IgD-negative memory B cell (primary cell): ENCODE results near the gene ACOT13. TPM values are rescaled to one million over a fixed set of nuclear protein-coding genes. Genes with fewer than 3 reads are reported as not detected.
"Not testable (repeated sequence)": the region's sequence is repeated elsewhere in the genome, so short reads cannot be mapped to it uniquely, and the experiment has no call there.

Experiments used
- H3K27ac Mint-ChIP-seq, 3 donors: one replicate each; pipeline ENCODE4 v1.8.0; 2020 to 2022; ENCODE audit warnings: mild to moderate bottlenecking in 3 of 3, mixed read lengths in 3 of 3, moderate library complexity in 1 of 3
- H3K27me3 Mint-ChIP-seq: one replicate; pipeline ENCODE4 v1.8.0; 2021; ENCODE audit warnings: mixed read lengths
- H3K36me3 Mint-ChIP-seq: one replicate; pipeline ENCODE4 v1.8.0; 2020; ENCODE audit warnings: mild to moderate bottlenecking, mixed read lengths
- H3K4me1 Mint-ChIP-seq, 3 donors: one replicate each; pipeline ENCODE4 v1.8.0; 2020 to 2022; ENCODE audit warnings: mixed read lengths in 3 of 3, mild to moderate bottlenecking in 1 of 3
- H3K4me3 Mint-ChIP-seq, 4 donors: one replicate each; pipeline ENCODE4 v1.8.0; 2020 to 2022; ENCODE audit warnings: mild to moderate bottlenecking in 4 of 4, mixed read lengths in 4 of 4, moderate library complexity in 3 of 4
- H3K9me3 Mint-ChIP-seq, 3 donors: one replicate each; pipeline ENCODE4 v1.8.0; 2020 to 2021; ENCODE audit warnings: mixed read lengths in 3 of 3, mild to moderate bottlenecking in 1 of 3
- polyA plus RNA-seq: library from polyadenylated mRNA; unstranded; fragments of 300-500 nt; fragmentation: Illumina TruSeq; gene quantifications from one replicate; pipeline ENCODE4 v1.2.3, GENCODE V29; 2021

The ACOT13 gene
- polyA plus RNA-seq, 1 donor from 2014 or later: 15.0 TPM

GRCh38 chr6:24668997-24669361, 2.1 kb downstream of the ACOT13 start:
- H3K27ac Mint-ChIP-seq: no peak overlapping the region
- peaks cover 0 to 6% (median 0%) of the 10 kb centered on the region in 3 donors for H3K9me3 Mint-ChIP-seq
- peaks cover 14% of the 10 kb centered on the region for H3K36me3 Mint-ChIP-seq
- no peaks in the 10 kb centered on the region for H3K27me3 Mint-ChIP-seq
- peaks cover 22 to 36% (median 29%) of the 10 kb centered on the region in 3 donors for H3K4me1 Mint-ChIP-seq
- peak overlapping the region in 3 of 4 donors; percentile 28 to 99 (median 97) for H3K4me3 Mint-ChIP-seq

GRCh38 chr6:24670492-24670891, 3.6 kb downstream of the ACOT13 start:
- peaks cover 14 to 24% (median 18%) of the 10 kb centered on the region in 3 donors for H3K4me1 Mint-ChIP-seq
- not testable (repeated sequence) for H3K27me3 Mint-ChIP-seq, H3K9me3 Mint-ChIP-seq
- peak overlapping the region in 2 of 3 donors; percentile 25 to 31 for H3K27ac Mint-ChIP-seq
- peaks cover 14% of the 10 kb centered on the region for H3K36me3 Mint-ChIP-seq
- H3K4me3 Mint-ChIP-seq: peak overlapping the region in 1 of 4 donors; percentile 27

GRCh38 chr6:24671077-24671476, 4.2 kb downstream of the ACOT13 start:
- Mint-ChIP-seq H3K4me1 (peaks cover 9 to 19% (median 13%) of the 10 kb centered on the region in 3 donors), H3K36me3 (peaks cover 14% of the 10 kb centered on the region), H3K4me3 (peak overlapping the region in 2 of 4 donors; percentile 9 to 27), H3K27ac (peak overlapping the region in 2 of 3 donors; percentile 25 to 31)
- not testable (repeated sequence) for H3K27me3 Mint-ChIP-seq, H3K9me3 Mint-ChIP-seq

- peaks cover 0 to 6% (median 0%) of the 10 kb centered on the region in 3 donors for H3K9me3 Mint-ChIP-seq
- peaks cover 13% of the 10 kb centered on the region for H3K36me3 Mint-ChIP-seq
- H3K27me3 Mint-ChIP-seq: no peaks in the 10 kb centered on the region
- peaks cover 0 to 7% (median 4%) of the 10 kb centered on the region in 3 donors for H3K4me1 Mint-ChIP-seq
- no peak overlapping the region for H3K27ac Mint-ChIP-seq
- H3K4me3 Mint-ChIP-seq: no peak overlapping the region
Observed at GRCh38 chr6:24672620-24673182, 5.8 kb downstream of the ACOT13 start.

GRCh38 chr6:24673625-24674024, 6.7 kb downstream of the ACOT13 start:
- Mint-ChIP-seq H3K4me1 (peaks cover 2 to 5% (median 4%) of the 10 kb centered on the region in 3 donors), H3K27ac (peak overlapping the region in 1 of 3 donors; percentile 64), H3K9me3 (peaks cover 0 to 6% (median 0%) of the 10 kb centered on the region in 3 donors), H3K27me3 (no peaks in the 10 kb centered on the region), H3K36me3 (peaks cover 13% of the 10 kb centered on the region), H3K4me3 (no peak overlapping the region)

- not testable (repeated sequence) for H3K4me1 Mint-ChIP-seq, H3K9me3 Mint-ChIP-seq, H3K27me3 Mint-ChIP-seq, H3K36me3 Mint-ChIP-seq, H3K4me3 Mint-ChIP-seq, H3K27ac Mint-ChIP-seq
Observed at GRCh38 chr6:24678792-24679352, 12.0 kb downstream of the ACOT13 start.

- peaks cover 2 to 5% (median 4%) of the 10 kb centered on the region in 3 donors for H3K4me1 Mint-ChIP-seq
- H3K36me3 Mint-ChIP-seq: peaks cover 5% of the 10 kb centered on the region
- no peak overlapping the region for H3K4me3 Mint-ChIP-seq
- H3K27ac Mint-ChIP-seq: no peak overlapping the region
- H3K27me3 Mint-ChIP-seq: no peaks in the 10 kb centered on the region
- no peaks in the 10 kb centered on the region for H3K9me3 Mint-ChIP-seq
Observed at GRCh38 chr6:24680582-24680981, 13.7 kb downstream of the ACOT13 start.

- no peak overlapping the region for H3K4me3 Mint-ChIP-seq
- no peak overlapping the region for H3K27ac Mint-ChIP-seq
- H3K4me1 Mint-ChIP-seq: peaks cover under 1 to 5% (median 4%) of the 10 kb centered on the region in 3 donors
- H3K9me3 Mint-ChIP-seq: no peaks in the 10 kb centered on the region
- no peaks in the 10 kb centered on the region for H3K27me3 Mint-ChIP-seq
- peaks cover 7% of the 10 kb centered on the region for H3K36me3 Mint-ChIP-seq
Observed at GRCh38 chr6:24683297-24684296, 16.7 kb downstream of the ACOT13 start.

GRCh38 chr6:24686408-24686807, 19.5 kb downstream of the ACOT13 start:
- Mint-ChIP-seq H3K27ac (no peak overlapping the region), H3K4me1 (no peaks in the 10 kb centered on the region), H3K27me3 (no peaks in the 10 kb centered on the region), H3K36me3 (peaks cover 7% of the 10 kb centered on the region), H3K4me3 (no peak overlapping the region), H3K9me3 (no peaks in the 10 kb centered on the region)

- Mint-ChIP-seq H3K9me3 (no peaks in the 10 kb centered on the region), H3K27ac (no peak overlapping the region), H3K36me3 (peaks cover 7% of the 10 kb centered on the region), H3K4me3 (no peak overlapping the region), H3K4me1 (no peaks in the 10 kb centered on the region), H3K27me3 (no peaks in the 10 kb centered on the region)
Observed at GRCh38 chr6:24686946-24687345, 20.1 kb downstream of the ACOT13 start.

GRCh38 chr6:24689964-24690363, 23.1 kb downstream of the ACOT13 start:
- H3K9me3 Mint-ChIP-seq: no peaks in the 10 kb centered on the region
- peaks cover 0 to 8% (median 0%) of the 10 kb centered on the region in 3 donors for H3K4me1 Mint-ChIP-seq
- H3K27me3 Mint-ChIP-seq: no peaks in the 10 kb centered on the region
- no peak overlapping the region for H3K27ac Mint-ChIP-seq
- H3K36me3 Mint-ChIP-seq: peaks cover 3% of the 10 kb centered on the region
- H3K4me3 Mint-ChIP-seq: no peak overlapping the region

- Mint-ChIP-seq H3K36me3 (peaks cover 3% of the 10 kb centered on the region), H3K27me3 (no peaks in the 10 kb centered on the region), H3K9me3 (no peaks in the 10 kb centered on the region), H3K27ac (no peak overlapping the region), H3K4me3 (no peak overlapping the region), H3K4me1 (peaks cover 2 to 11% (median 4%) of the 10 kb centered on the region in 3 donors)
Observed at GRCh38 chr6:24690593-24690992, 23.7 kb downstream of the ACOT13 start.

GRCh38 chr6:24691550-24691949, 24.7 kb downstream of the ACOT13 start:
- H3K36me3 Mint-ChIP-seq: peaks cover 3% of the 10 kb centered on the region
- H3K27ac Mint-ChIP-seq: no peak overlapping the region
- H3K9me3 Mint-ChIP-seq: no peaks in the 10 kb centered on the region
- no peaks in the 10 kb centered on the region for H3K27me3 Mint-ChIP-seq
- peaks cover 4 to 11% (median 5%) of the 10 kb centered on the region in 3 donors for H3K4me1 Mint-ChIP-seq
- no peak overlapping the region for H3K4me3 Mint-ChIP-seq

GRCh38 chr6:24692003-24692402, 25.1 kb downstream of the ACOT13 start:
- no peak overlapping the region for H3K4me3 Mint-ChIP-seq
- peaks cover 4 to 11% (median 5%) of the 10 kb centered on the region in 3 donors for H3K4me1 Mint-ChIP-seq
- no peaks in the 10 kb centered on the region for H3K27me3 Mint-ChIP-seq
- no peak overlapping the region for H3K27ac Mint-ChIP-seq
- H3K9me3 Mint-ChIP-seq: no peaks in the 10 kb centered on the region
- H3K36me3 Mint-ChIP-seq: peaks cover 3% of the 10 kb centered on the region

- no peak overlapping the region for H3K4me3 Mint-ChIP-seq
- H3K27ac Mint-ChIP-seq: no peak overlapping the region
- H3K36me3 Mint-ChIP-seq: peaks cover under 1% of the 10 kb centered on the region
- peaks cover 4 to 11% (median 5%) of the 10 kb centered on the region in 3 donors for H3K4me1 Mint-ChIP-seq
- H3K27me3 Mint-ChIP-seq: no peaks in the 10 kb centered on the region
- no peaks in the 10 kb centered on the region for H3K9me3 Mint-ChIP-seq
Observed at GRCh38 chr6:24692415-24692814, 25.5 kb downstream of the ACOT13 start.
